ENCODE measurements around the gene COL6A1.

GRCh38 chr21:45957551-45957950, 24.0 kb upstream of the COL6A1 start:
- TF ChIP-seq RCOR1 (IDR thresholded peaks at IDR 0.05; ENCODE audit: insufficient replicate concordance, low read length) (no peak), POLR2A (IDR thresholded peaks at IDR 0.05; ENCODE audit: low read depth, low read length) (no peak), RAD21 (IDR thresholded peaks at IDR 0.05; ENCODE audit: low read length) (no peak), BHLHE40 (IDR thresholded peaks at IDR 0.05; ENCODE audit: low read depth, low read length) (no peak), FOS (IDR thresholded peaks at IDR 0.05; ENCODE audit: low read depth, low read length) (no peak), MAFK (IDR thresholded peaks at IDR 0.05; ENCODE audit: low read depth, low read length) (no peak), MAZ (IDR thresholded peaks at IDR 0.05; ENCODE audit: borderline replicate concordance, low read depth, low read length) (no peak)
- TF ChIP-seq, protein P1, sequence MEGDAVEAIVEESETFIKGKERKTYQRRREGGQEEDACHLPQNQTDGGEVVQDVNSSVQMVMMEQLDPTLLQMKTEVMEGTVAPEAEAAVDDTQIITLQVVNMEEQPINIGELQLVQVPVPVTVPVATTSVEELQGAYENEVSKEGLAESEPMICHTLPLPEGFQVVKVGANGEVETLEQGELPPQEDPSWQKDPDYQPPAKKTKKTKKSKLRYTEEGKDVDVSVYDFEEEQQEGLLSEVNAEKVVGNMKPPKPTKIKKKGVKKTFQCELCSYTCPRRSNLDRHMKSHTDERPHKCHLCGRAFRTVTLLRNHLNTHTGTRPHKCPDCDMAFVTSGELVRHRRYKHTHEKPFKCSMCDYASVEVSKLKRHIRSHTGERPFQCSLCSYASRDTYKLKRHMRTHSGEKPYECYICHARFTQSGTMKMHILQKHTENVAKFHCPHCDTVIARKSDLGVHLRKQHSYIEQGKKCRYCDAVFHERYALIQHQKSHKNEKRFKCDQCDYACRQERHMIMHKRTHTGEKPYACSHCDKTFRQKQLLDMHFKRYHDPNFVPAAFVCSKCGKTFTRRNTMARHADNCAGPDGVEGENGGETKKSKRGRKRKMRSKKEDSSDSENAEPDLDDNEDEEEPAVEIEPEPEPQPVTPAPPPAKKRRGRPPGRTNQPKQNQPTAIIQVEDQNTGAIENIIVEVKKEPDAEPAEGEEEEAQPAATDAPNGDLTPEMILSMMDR (conservative IDR thresholded peaks at IDR 0.05; ENCODE audit: low read depth, low read length), result no peak

Measured in IMR-90 (cell line).